Kidney epithelial cell (primary cell): ENCODE data around the gene ABCG5. TPM values are rescaled to one million over a fixed set of nuclear protein-coding genes. Genes with fewer than 3 reads are reported as not detected.

Experiments
- DNase-seq: peaks from one replicate; pipeline ENCODE4 v3.0.0-alpha.2; 2010; ENCODE audit warnings: low read depth
- H3K27me3 ChIP-seq: 2 replicates; pipeline ENCODE4 v1.6.0; 2011; ENCODE audit warnings: low read length; ENCODE audit not compliant: control insufficient read depth, insufficient read depth
- H3K36me3 ChIP-seq: 2 replicates; pipeline ENCODE4 v1.5.1; 2011; ENCODE audit warnings: low read length; ENCODE audit not compliant: control insufficient read depth, insufficient read depth
- H3K4me3 ChIP-seq: 2 replicates; pipeline ENCODE4 v1.5.1; 2011; ENCODE audit warnings: low read depth, mild to moderate bottlenecking, control low read depth, low read length
- CTCF ChIP-seq: IDR thresholded peaks from 2 replicates; pipeline ENCODE4 v1.5.1; 2011; ENCODE audit warnings: mild to moderate bottlenecking, moderate library complexity, low read length, control low read depth, inconsistent platforms; ENCODE audit not compliant: insufficient read depth, poor library complexity, severe bottlenecking
- total RNA-seq: library from RNA; depleted of rRNA; stranded (reverse); fragments of >200 nt; gene quantifications from 2 replicates; pipeline ENCODE4 v1.2.3, GENCODE V29; 2015

The ABCG5 gene
- total RNA-seq, 1 donor from 2014 or later: not detected

- DNase-seq: no peak
- H3K4me3 ChIP-seq: no peak overlapping the region
- no peaks in the 10 kb centered on the region for H3K27me3 ChIP-seq
- no peaks in the 10 kb centered on the region for H3K36me3 ChIP-seq
- TF ChIP-seq CTCF: no peak
Measured at GRCh38 chr2:43824512-43824911, 14.1 kb downstream of the ABCG5 start.

GRCh38 chr2:43823751-43824150 is 14.9 kb downstream of the ABCG5 start:
- no peak for TF ChIP-seq CTCF
- no peak for DNase-seq
- H3K27me3 ChIP-seq: no peaks in the 10 kb centered on the region
- no peak overlapping the region for H3K4me3 ChIP-seq
- no peaks in the 10 kb centered on the region for H3K36me3 ChIP-seq

GRCh38 chr2:43822839-43823238 is 15.8 kb downstream of the ABCG5 start:
- H3K4me3 ChIP-seq: no peak overlapping the region

GRCh38 chr2:43819491-43820163 is 19.0 kb downstream of the ABCG5 start:
- Histone ChIP-seq H3K36me3 (no peaks in the 10 kb centered on the region), H3K4me3 (no peak overlapping the region), H3K27me3 (no peaks in the 10 kb centered on the region)
- DNase-seq: no peak
- no peak for TF ChIP-seq CTCF

More at GRCh38 chr2:43822839-43823238, 15.8 kb downstream of the ABCG5 start:
- Histone ChIP-seq H3K36me3 (no peaks in the 10 kb centered on the region), H3K27me3 (no peaks in the 10 kb centered on the region)
- TF ChIP-seq CTCF: no peak
- no peak for DNase-seq

- Histone ChIP-seq H3K4me3 (no peak overlapping the region), H3K27me3 (no peaks in the 10 kb centered on the region), H3K36me3 (no peaks in the 10 kb centered on the region)
- TF ChIP-seq CTCF: no peak
- DNase-seq: no peak
Measured at GRCh38 chr2:43818761-43819160, 19.9 kb downstream of the ABCG5 start.

- no peak overlapping the region for H3K4me3 ChIP-seq
- no peaks in the 10 kb centered on the region for H3K27me3 ChIP-seq
- H3K36me3 ChIP-seq: no peaks in the 10 kb centered on the region
- no peak for DNase-seq
- TF ChIP-seq CTCF: no peak
Measured at GRCh38 chr2:43814711-43815110, 23.9 kb downstream of the ABCG5 start.
